PC-9 (cell line): ENCODE data around the gene SCN7A. TPM values are rescaled to one million over a fixed set of nuclear protein-coding genes. Genes with fewer than 3 reads are reported as not detected.

Source experiments
- BruUV-seq: library from RNA; stranded (reverse); fragments of 400-500 nt; replicated peaks from 2 replicates; lab custom pipeline; 2021; lab: Mats Ljungman, UMichigan
- CTCF ChIA-PET: fragments of 300-600 bp; sonication (Branson Sonifier 250); formaldehyde crosslinking; loops from one replicate; lab custom pipeline; 2022; ENCODE audit warnings: antibody characterized with exemption; lab: Charles Lee
- POLR2A ChIA-PET: fragments of 300-600 bp; sonication (Branson Sonifier 250); formaldehyde crosslinking; loops from one replicate; lab custom pipeline; 2022; ENCODE audit warnings: antibody characterized with exemption; ENCODE audit not compliant: unreplicated experiment; lab: Charles Lee
- DNase-seq, 2 experiments: peaks; one replicate each; pipeline versions ENCODE4 v3.0.0 to v3.0.0-alpha.2; 2015 to 2022; ENCODE audit warnings: mixed read lengths in 1 of 2
- H2AFZ ChIP-seq: fragments of 200-600 bp; sonication (generic); 2 replicates; pipeline ENCODE4 v1.8.1; 2017; ENCODE audit warnings: antibody characterized with exemption
- H3F3A ChIP-seq: fragments of 200-600 bp; sonication (generic); 2 replicates; pipeline ENCODE4 v1.8.1; 2017; ENCODE audit warnings: antibody characterized with exemption, mild to moderate bottlenecking, low read depth; ENCODE audit not compliant: insufficient read depth
- H3K27ac ChIP-seq: fragments of 200-600 bp; sonication (generic); 2 replicates; pipeline ENCODE4 v1.6.1; 2016; ENCODE audit warnings: mixed run types
- H3K27me3 ChIP-seq: fragments of 200-600 bp; sonication (generic); 2 replicates; pipeline ENCODE4 v1.6.1; 2016; ENCODE audit warnings: low read depth, mixed run types; ENCODE audit not compliant: insufficient read depth
- H3K36me3 ChIP-seq: fragments of 200-600 bp; sonication (generic); 2 replicates; pipeline ENCODE4 v1.6.1; 2016; ENCODE audit warnings: low read depth, mixed run types
- H3K4me1 ChIP-seq: fragments of 200-600 bp; sonication (generic); replicated peaks from 2 replicates; pipeline ENCODE4 v1.6.1; 2016; ENCODE audit warnings: mixed run types; ENCODE audit not compliant: insufficient read depth
- H3K4me2 ChIP-seq: fragments of 200-600 bp; sonication (generic); 2 replicates; pipeline ENCODE4 v1.6.1; 2017; ENCODE audit warnings: mixed run types
- H3K4me3 ChIP-seq: fragments of 200-600 bp; sonication (generic); 2 replicates; pipeline ENCODE4 v1.6.1; 2016; ENCODE audit warnings: mixed run types
- H3K79me2 ChIP-seq: fragments of 200-600 bp; sonication (generic); 2 replicates; pipeline ENCODE4 v1.6.1; 2017; ENCODE audit warnings: low read depth, mixed run types
- H3K9me2 ChIP-seq: fragments of 200-600 bp; sonication (generic); 2 replicates; pipeline ENCODE4 v1.8.1; 2017; ENCODE audit warnings: mild to moderate bottlenecking; ENCODE audit not compliant: insufficient read depth
- H3K9me3 ChIP-seq: fragments of 200-600 bp; sonication (generic); 2 replicates; pipeline ENCODE4 v1.8.1; 2016; ENCODE audit warnings: low read depth; ENCODE audit not compliant: insufficient read depth
- H4K20me1 ChIP-seq: fragments of 200-600 bp; sonication (generic); 2 replicates; pipeline ENCODE4 v1.8.1; 2017; ENCODE audit not compliant: insufficient read depth
- CTCF ChIP-seq: fragments of 200-600 bp; sonication (generic); conservative IDR thresholded peaks from 2 replicates; pipeline ENCODE4 v1.6.1; 2017; ENCODE audit warnings: mixed run types, antibody characterized with exemption, mild to moderate bottlenecking, moderate library complexity
- EZH2 ChIP-seq: fragments of 200-600 bp; sonication (generic); IDR thresholded peaks from 2 replicates; pipeline ENCODE4 v1.8.0; 2017; ENCODE audit warnings: antibody characterized with exemption, low read depth
- intact Hi-C: fragments of 100-400 bp; cut with micrococcal nuclease; formaldehyde crosslinking; loops from one replicate; pipeline ENCODE4 v1.10.0; 2022; ENCODE audit not compliant: unreplicated experiment
- total RNA-seq: library from RNA; stranded (reverse); gene quantifications from 2 replicates; pipeline ENCODE4 v1.2.3, GENCODE V29; 2021

Gene SCN7A
- total RNA-seq, 1 experiment from 2014 or later = not detected

GRCh38 chr2:166394245-166394644, 99.8 kb downstream of the SCN7A start:
- Histone ChIP-seq H3K4me3 (no peak overlapping the region), H3K79me2 (no peaks in the 10 kb centered on the region), H3K36me3 (no peaks in the 10 kb centered on the region), H4K20me1 (no peaks in the 10 kb centered on the region), H3K9me3 (no peaks in the 10 kb centered on the region), H3K4me1 (no peaks in the 10 kb centered on the region), H2AFZ (no peak overlapping the region), H3K27ac (no peak overlapping the region), H3K27me3 (no peaks in the 10 kb centered on the region), H3F3A (no peaks in the 10 kb centered on the region), H3K4me2 (no peak overlapping the region), H3K9me2 (no peaks in the 10 kb centered on the region)
- ChIA-PET POLR2A (no interaction called here), CTCF (no interaction called here)
- TF ChIP-seq EZH2 (no peak), CTCF (no peak)
- DNase-seq = no peak
- intact Hi-C loops = no loop called here
- BruUV-seq = no TSS peak

- H3F3A ChIP-seq = no peaks in the 10 kb centered on the region
- H3K4me3 ChIP-seq = no peak overlapping the region
- no peak overlapping the region for H2AFZ ChIP-seq
- BruUV-seq = no TSS peak
- H3K9me3 ChIP-seq = no peaks in the 10 kb centered on the region
- CTCF ChIA-PET = no interaction called here
- no peak overlapping the region for H3K27ac ChIP-seq
- DNase-seq = no peak
- no peaks in the 10 kb centered on the region for H4K20me1 ChIP-seq
- TF ChIP-seq CTCF = no peak
- TF ChIP-seq EZH2 = no peak
- H3K9me2 ChIP-seq = no peaks in the 10 kb centered on the region
- POLR2A ChIA-PET = no interaction called here
- no peaks in the 10 kb centered on the region for H3K79me2 ChIP-seq
- intact Hi-C loops = no loop called here
- no peaks in the 10 kb centered on the region for H3K27me3 ChIP-seq
- H3K4me2 ChIP-seq = no peak overlapping the region
- H3K36me3 ChIP-seq = no peaks in the 10 kb centered on the region
- no peaks in the 10 kb centered on the region for H3K4me1 ChIP-seq
Observed at GRCh38 chr2:166393008-166393407, 101.0 kb downstream of the SCN7A start.

- BruUV-seq = no TSS peak
- POLR2A ChIA-PET = no interaction called here
- H2AFZ ChIP-seq = no peak overlapping the region
Observed at GRCh38 chr2:166388481-166389070, 105.5 kb downstream of the SCN7A start.

More at GRCh38 chr2:166388481-166389070, 105.5 kb downstream of the SCN7A start:
- Histone ChIP-seq H3F3A (no peaks in the 10 kb centered on the region), H3K36me3 (no peaks in the 10 kb centered on the region), H3K4me1 (no peaks in the 10 kb centered on the region), H3K4me2 (no peak overlapping the region), H3K79me2 (no peaks in the 10 kb centered on the region), H3K27me3 (no peaks in the 10 kb centered on the region), H3K4me3 (no peak overlapping the region), H3K9me2 (no peaks in the 10 kb centered on the region), H4K20me1 (no peaks in the 10 kb centered on the region), H3K27ac (no peak overlapping the region), H3K9me3 (no peaks in the 10 kb centered on the region)
- no peak for DNase-seq
- CTCF ChIA-PET = no interaction called here
- intact Hi-C loops = no loop called here
- TF ChIP-seq CTCF (no peak), EZH2 (no peak)
